PFSK-1 (cell line): ENCODE results near the gene DPYD.

Experiments used
- FOXP2 ChIP-seq: optimal IDR thresholded peaks from 2 replicates; pipeline ENCODE3; 2011; ENCODE audit warnings: borderline replicate concordance, control low read depth, inconsistent platforms; ENCODE audit not compliant: insufficient read depth; ENCODE audit errors: extremely low read length, extremely low read depth
- SIN3A ChIP-seq: IDR thresholded peaks from 2 replicates; pipeline ENCODE4 v1.6.1; 2012; ENCODE audit warnings: mild to moderate bottlenecking, low read length, moderate library complexity, borderline replicate concordance; ENCODE audit not compliant: insufficient read depth
- TAF1 ChIP-seq: IDR thresholded peaks from 2 replicates; pipeline ENCODE4 v1.6.1; 2012; ENCODE audit warnings: low read length, control low read depth, borderline replicate concordance; ENCODE audit not compliant: insufficient read depth

DNA sequence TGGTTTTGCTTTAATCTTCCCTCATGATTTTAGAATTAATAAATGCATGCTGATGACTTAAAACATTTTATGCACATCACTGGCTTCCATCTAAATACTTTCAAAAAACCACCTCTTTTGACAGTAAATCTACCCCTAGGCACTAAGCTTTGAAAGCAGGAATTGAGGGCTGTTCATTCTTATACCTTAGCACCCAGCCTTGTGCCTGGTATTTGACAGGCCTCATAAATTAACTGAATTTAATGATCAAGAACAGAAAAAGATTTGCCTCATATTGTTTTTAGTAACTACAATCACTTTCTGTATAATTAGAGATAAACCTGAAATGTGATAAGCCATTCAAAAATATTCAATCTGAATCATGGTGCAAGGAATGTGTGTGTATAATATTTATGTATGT is 108.8 kb downstream of the DPYD start:
- no peak for TF ChIP-seq SIN3A
- no peak for TF ChIP-seq TAF1
- no peak for TF ChIP-seq FOXP2
